22Rv1 (cell line): ENCODE data around the gene TNS3.

ENCODE experiments used
- CTCF ChIP-seq: fragments of 450-650 bp; IDR thresholded peaks from 2 replicates; pipeline ENCODE4 v1.5.1; 2017; ENCODE audit warnings: mild to moderate bottlenecking
- ZFX ChIP-seq: fragments of 450-650 bp; IDR thresholded peaks from 2 replicates; pipeline ENCODE4 v1.6.1; 2017; ENCODE audit warnings: antibody characterized with exemption, borderline replicate concordance

GRCh38 chr7:47290466-47290865 lies 291.4 kb downstream of the TNS3 start:
- no peak for TF ChIP-seq CTCF
- TF ChIP-seq ZFX = no peak
